HG03045 (cell line): ENCODE measurements around the gene CSF1R.

Experiments used
- ATAC-seq: cut with Tn5 transposase; IDR thresholded peaks from one replicate; pipeline ENCODE4 v1.9.1; 2021; ENCODE audit warnings: mild to moderate bottlenecking, moderate library complexity; ENCODE audit not compliant: unreplicated experiment

The CSF1R gene

GRCh38 chr5:150121448-150122157 lies 35.2 kb upstream of the CSF1R start:
- ATAC-seq: no peak

GRCh38 chr5:150120617-150121447 lies 34.5 kb upstream of the CSF1R start:
- no peak for ATAC-seq

GRCh38 chr5:150120062-150120441 lies 33.7 kb upstream of the CSF1R start:
- no peak for ATAC-seq

GRCh38 chr5:150119421-150120061 lies 33.2 kb upstream of the CSF1R start:
- ATAC-seq: no peak

GRCh38 chr5:150118561-150119229 lies 32.3 kb upstream of the CSF1R start:
- ATAC-seq: no peak

DNA sequence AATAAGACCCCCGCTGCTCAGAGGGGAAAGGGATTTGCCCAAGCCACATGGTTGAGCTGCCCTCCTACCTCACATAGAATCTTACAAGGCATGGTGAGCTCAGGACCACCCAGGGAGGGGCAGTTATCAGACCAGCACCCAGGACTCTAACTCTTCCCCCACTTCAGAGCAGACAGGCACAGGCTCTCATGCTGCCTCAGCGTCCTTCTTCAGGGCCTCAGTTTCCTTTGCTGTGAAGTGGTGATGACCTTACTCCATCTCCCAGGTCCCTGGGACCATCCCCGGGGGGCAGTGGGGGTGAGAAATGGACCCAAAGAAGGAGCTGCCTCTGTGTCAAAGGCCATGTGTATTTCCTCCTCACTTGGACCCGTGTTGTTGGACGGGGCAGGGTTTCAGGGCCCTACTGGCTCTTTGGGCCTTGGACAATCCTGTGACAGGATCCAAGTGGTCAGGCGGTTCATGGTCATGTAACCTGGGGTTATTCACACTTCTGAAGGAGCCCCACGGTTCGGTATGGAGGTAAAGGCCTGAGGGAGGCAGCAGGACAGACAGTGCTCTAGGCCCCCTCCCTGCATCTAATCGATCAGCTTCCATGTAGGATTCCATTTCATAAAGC lies 31.7 kb upstream of the CSF1R start:
- ATAC-seq: no peak

DNA sequence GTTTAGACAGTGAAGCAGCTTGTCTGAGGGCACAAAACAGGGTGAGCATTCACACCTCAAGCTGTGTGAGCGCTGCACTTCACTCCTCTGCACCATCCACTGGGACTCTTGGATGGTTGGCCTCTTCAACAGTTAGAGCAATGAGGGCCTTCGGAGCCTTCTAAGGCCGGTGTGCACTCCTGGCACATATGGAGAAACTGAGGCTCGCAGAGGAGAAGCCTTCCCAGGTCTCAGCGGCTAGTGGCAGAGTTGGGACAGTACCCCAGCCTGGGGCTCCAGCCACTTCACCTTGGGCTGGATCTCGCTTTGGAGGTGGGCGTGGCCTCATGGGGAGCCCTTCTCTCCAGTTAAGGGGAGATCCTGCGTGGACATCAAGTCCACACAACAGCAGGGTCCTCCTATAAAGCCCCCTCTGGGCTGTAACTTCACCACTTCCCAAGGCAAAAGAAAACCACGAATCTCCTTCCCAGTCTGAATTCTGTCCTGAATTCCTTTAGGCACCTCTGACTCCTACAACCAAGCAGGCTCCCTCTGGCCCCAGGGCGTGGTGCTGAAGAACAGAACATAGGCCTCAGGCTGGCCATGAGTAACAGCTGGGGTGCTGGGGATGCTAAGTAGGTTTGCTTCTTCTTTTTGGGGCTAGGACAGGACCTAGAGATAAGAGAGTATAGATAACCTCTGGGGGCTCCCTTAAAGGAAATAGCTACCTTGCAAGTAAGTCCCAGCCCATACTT lies 30.5 kb upstream of the CSF1R start:
- no peak for ATAC-seq

GRCh38 chr5:150114773-150115408 lies 28.5 kb upstream of the CSF1R start:
- no peak for ATAC-seq

DNA sequence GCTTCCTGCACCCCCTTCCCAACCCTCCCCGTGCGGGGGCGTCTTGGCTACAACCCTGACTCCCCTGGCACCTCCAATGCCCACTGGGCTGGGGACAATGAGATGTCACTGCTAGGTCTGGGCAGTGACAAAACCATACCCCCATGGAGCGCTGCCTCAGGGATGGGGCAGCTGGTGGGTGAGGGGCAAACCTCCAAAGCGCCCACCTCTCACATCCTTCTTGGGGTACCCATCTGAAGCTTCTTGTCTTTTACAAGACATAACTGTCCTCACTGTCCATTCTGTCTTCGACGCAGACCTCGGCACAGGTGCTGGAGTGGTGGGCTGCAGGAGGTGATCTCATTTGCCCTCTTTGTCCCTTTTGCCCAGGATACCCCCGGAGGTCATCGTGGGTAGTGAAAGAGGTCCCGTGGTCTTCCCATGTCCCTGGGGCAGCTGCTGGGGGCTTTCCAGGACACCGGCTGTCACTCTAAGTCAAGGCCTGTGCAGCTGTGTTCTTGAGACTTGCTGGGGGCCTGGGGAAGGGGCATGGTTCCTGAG lies 27.8 kb upstream of the CSF1R start:
- ATAC-seq: no peak

- no peak for ATAC-seq
These were observed 26.8 kb upstream of the CSF1R start for GRCh38 chr5:150113047-150113744.

- no peak for ATAC-seq
These were observed 26.1 kb upstream of the CSF1R start for GRCh38 chr5:150112201-150113046.

GRCh38 chr5:150111122-150111521 lies 24.8 kb upstream of the CSF1R start:
- no peak for ATAC-seq

DNA sequence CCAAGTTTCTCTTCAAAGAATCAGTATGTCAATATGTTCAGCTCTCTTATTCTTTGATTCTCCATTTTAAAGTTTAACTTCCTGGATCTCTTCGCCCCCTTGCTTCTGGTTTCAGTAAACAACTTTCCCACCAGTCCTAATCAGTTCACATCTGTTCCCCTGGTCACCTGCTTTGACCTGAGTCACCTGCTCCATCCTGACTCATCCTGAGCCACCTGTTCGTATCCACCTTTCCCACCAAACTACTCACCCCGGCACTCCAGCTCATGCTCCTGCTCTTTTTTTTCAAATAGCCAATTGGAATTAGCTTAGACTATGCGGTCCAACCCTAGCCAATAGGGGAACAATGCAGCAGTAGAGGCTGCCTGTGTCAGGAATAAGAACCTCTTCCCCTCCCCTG lies 23.6 kb upstream of the CSF1R start:
- ATAC-seq: no peak

DNA sequence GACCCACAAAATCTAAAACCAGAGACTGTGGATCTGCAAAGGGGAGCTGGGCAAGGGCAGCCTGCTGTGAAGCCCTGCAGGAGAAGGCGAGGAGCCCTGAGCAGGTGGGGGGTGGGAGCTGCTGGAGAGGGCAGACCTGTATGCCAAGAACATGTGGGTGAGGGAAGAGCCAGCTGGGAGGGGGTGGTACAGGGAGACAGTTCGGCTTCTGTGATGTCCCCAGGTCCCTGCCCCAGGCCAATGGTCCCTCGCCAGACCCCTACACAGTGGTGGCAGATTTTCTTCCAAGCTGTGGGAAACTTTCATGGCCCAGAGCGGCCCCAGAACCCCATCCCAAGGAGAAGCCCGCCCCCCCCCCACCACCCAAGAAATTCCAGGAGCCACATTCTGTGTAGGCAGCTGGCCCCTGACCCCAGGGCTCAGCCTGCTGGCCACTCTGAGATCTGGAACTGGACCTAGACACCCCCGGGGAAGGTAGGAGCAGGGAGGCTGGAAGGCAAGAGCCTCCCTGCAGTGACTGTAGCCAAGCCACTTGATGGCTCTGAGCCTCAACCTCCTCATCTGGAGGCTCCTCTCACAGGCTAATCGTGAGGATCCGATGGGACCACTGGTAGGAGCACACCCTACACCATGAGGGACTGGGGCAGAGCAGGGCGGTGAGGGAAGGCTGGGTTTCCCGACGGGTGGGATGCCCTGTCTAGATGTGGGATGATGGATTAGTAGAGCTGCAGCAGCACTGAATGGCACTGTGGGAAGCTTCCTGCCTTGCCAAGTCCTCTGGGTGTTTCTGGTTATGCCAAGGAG lies 22.6 kb upstream of the CSF1R start:
- no peak for ATAC-seq

GRCh38 chr5:150107909-150108447 lies 21.6 kb upstream of the CSF1R start:
- no peak for ATAC-seq

- no peak for ATAC-seq
These were observed 20.5 kb upstream of the CSF1R start for GRCh38 chr5:150106674-150107426.
